Measurements from ENCODE around the gene METTL24.

Gene METTL24

DNA sequence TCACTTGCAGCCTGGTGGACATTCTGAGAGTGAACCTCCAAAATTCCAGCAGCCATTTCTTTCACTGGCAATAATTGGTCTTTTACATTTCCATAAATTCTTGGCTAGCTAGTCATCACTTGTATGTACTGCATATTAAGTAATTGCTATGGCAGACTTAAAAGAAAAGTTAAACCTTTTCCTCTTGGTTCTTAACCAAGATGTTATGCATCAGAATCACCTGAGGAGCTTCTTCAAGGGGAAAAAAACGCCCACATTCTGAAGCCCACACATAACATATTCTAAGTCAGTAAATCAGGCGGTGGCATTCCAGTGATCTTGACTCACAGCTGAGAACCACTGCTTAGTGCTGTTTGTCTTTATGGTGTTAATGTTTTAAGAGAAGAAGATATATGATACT is 140.9 kb downstream of the METTL24 start:
- H3K27ac ChIP-seq: peak overlapping the region; percentile 6
- DNase-seq (ENCODE audit: low read depth, low spot score): peak; percentile 6

DNA sequence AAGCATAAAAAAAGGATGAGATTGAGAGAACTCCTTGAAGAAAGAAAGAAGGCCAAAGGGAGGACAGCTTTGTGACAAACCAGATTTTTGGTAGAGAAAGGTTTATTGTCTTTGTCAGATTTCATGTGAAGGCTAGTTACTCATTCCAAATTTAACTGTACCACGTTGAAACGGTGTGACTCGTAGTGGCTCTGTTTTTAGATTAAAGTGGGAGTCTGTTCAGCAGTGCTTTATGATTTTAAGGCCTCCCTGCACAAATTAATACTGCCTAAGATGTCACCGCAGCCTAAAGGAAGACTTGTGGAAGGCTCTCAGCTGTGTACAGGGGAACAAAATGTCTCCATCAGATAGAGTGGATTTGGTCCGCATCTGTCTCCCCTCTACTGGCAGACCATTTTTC is 142.0 kb downstream of the METTL24 start:
- no peak overlapping the region for H3K27ac ChIP-seq
- no peak for DNase-seq (ENCODE audit: low read depth, low spot score)

GRCh38 chr6:110214338-110214737 is 143.8 kb downstream of the METTL24 start:
- no peak for DNase-seq (ENCODE audit: low read depth, low spot score)
- H3K27ac ChIP-seq: no peak overlapping the region

DNA sequence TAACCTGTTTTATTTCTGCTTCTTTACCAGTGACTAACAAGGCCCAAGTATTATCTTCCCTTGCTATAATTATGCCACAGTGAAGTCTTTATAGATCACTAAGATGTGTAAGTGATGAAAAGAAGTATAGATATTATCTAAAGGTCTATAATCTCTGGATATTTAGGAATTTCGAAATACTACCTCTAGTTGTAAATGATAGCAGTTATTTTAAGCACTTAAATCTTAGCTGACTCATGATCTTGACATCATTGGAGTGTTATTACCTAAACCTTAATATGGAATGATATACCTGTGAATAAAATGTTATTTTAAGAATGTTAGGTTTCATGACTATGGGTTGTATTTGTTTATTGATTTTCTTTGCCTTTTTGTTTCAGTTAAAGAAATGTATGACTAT is 146.4 kb downstream of the METTL24 start:
- DNase-seq (ENCODE audit: low read depth, low spot score): no peak
- H3K27ac ChIP-seq: no peak overlapping the region

GRCh38 chr6:110207652-110208051 is 150.5 kb downstream of the METTL24 start:
- H3K27ac ChIP-seq: no peak overlapping the region
- DNase-seq (ENCODE audit: low read depth, low spot score): no peak

- no peak overlapping the region for H3K27ac ChIP-seq
These were observed 156.8 kb downstream of the METTL24 start for GRCh38 chr6:110201151-110201884.

GRCh38 chr6:110198561-110198960 is 159.6 kb downstream of the METTL24 start:
- DNase-seq (ENCODE audit: low read depth, low spot score): no peak
- no peak overlapping the region for H3K27ac ChIP-seq

More at GRCh38 chr6:110201151-110201884, 156.8 kb downstream of the METTL24 start:
- no peak for DNase-seq (ENCODE audit: low read depth, low spot score)

DNA sequence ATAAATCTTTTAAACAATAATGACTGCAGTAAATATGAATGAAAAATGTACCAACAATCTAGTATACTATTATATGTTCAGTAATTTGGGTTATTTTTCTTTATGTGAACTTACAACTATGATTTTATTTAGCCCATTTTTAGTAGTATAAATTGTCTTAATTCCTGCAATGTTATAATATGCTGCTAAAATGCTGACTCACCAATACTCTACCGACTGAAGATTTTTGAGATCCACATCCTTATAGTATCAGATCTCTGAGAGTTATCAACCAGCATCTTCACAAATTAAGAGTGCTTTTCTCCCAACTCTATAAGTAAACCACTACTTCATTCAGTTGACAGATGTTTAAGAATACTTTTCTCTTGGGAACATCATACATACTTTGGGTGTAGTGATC is 161.3 kb downstream of the METTL24 start:
- no peak for DNase-seq (ENCODE audit: low read depth, low spot score)
- H3K27ac ChIP-seq: no peak overlapping the region

- no peak for DNase-seq (ENCODE audit: low read depth, low spot score)
- no peak overlapping the region for H3K27ac ChIP-seq
These were observed 162.5 kb downstream of the METTL24 start for GRCh38 chr6:110195639-110196038.

All from epithelial cell of prostate (primary cell).